NT2/D1 (cell line): Measurements from ENCODE around the gene ELAVL3.

ENCODE experiments used
- DNase-seq: peaks from one replicate; pipeline ENCODE4 v3.0.0-alpha.2; 2011; ENCODE audit warnings: low read depth, low spot score
- H3K27me3 ChIP-seq: 2 replicates; pipeline ENCODE4 v1.6.0; 2011; ENCODE audit warnings: mild to moderate bottlenecking; ENCODE audit not compliant: insufficient read length, insufficient read depth
- H3K36me3 ChIP-seq: 2 replicates; pipeline ENCODE4 v1.6.1; 2011; ENCODE audit warnings: mild to moderate bottlenecking, low read length, mixed read lengths; ENCODE audit not compliant: insufficient read depth, insufficient read length
- H3K4me1 ChIP-seq: 2 replicates; pipeline ENCODE4 v1.5.1; 2011; ENCODE audit not compliant: insufficient read depth, insufficient read length
- H3K4me3 ChIP-seq: 2 replicates; pipeline ENCODE4 v1.5.1; 2011; ENCODE audit warnings: low read depth; ENCODE audit not compliant: insufficient read length
- H3K9ac ChIP-seq: 2 replicates; pipeline ENCODE4 v1.6.0; 2011; ENCODE audit warnings: low read depth; ENCODE audit not compliant: insufficient read length
- H3K9me3 ChIP-seq: 2 replicates; pipeline ENCODE4 v1.5.1; 2011; ENCODE audit warnings: mild to moderate bottlenecking, low read length; ENCODE audit not compliant: insufficient read depth
- SUZ12 ChIP-seq: IDR thresholded peaks from 2 replicates; pipeline ENCODE4 v1.6.1; 2011; ENCODE audit not compliant: insufficient read length, insufficient read depth; ENCODE audit errors: extremely low read depth
- YY1 ChIP-seq: IDR thresholded peaks from 2 replicates; pipeline ENCODE4 v1.6.1; 2011; ENCODE audit not compliant: insufficient read length, insufficient read depth
- ZNF274 ChIP-seq: IDR thresholded peaks from 2 replicates; pipeline ENCODE4 v1.6.1; 2011; ENCODE audit warnings: mild to moderate bottlenecking, low read depth, low read length

The ELAVL3 gene

GRCh38 chr19:11480715-11481533, at the start of gene ELAVL3:
Gene ELAVL3, minus strand, starts transcription at chr19:11481046. Its CDS starts 438 bp downstream, at chr19:11480608.
- Histone ChIP-seq H3K9me3 (no peaks in the 10 kb centered on the region), H3K4me3 (peak within 1 kb of the TSS; percentile 43), H3K27me3 (peaks cover 31% of the 10 kb centered on the region), H3K9ac (peak within 1 kb of the TSS; percentile 42), H3K36me3 (peaks cover 2% of the 10 kb centered on the region), H3K4me1 (peaks cover 16% of the 10 kb centered on the region)
- TF ChIP-seq SUZ12 (no peak), YY1 (no peak), ZNF274 (no peak)
- peak; percentile 33 for DNase-seq

GRCh38 chr19:11530432-11530831, 49.6 kb upstream of the ELAVL3 start:
- Histone ChIP-seq H3K9me3 (no peaks in the 10 kb centered on the region), H3K9ac (no peak overlapping the region), H3K36me3 (peaks cover 5% of the 10 kb centered on the region), H3K4me1 (no peaks in the 10 kb centered on the region), H3K27me3 (peaks cover 10% of the 10 kb centered on the region), H3K4me3 (no peak overlapping the region)
- TF ChIP-seq ZNF274 = no peak
- no peak for TF ChIP-seq YY1
- no peak for TF ChIP-seq SUZ12
- peak; percentile 72 for DNase-seq

- no peak for TF ChIP-seq SUZ12
- TF ChIP-seq YY1 = peak; percentile 89
- TF ChIP-seq ZNF274 = no peak
- Histone ChIP-seq H3K9me3 (no peaks in the 10 kb centered on the region), H3K27me3 (no peaks in the 10 kb centered on the region), H3K4me3 (peak within 1 kb of the TSS; percentile 90), H3K9ac (peak within 1 kb of the TSS; percentile 98), H3K36me3 (peaks cover 5% of the 10 kb centered on the region), H3K4me1 (no peaks in the 10 kb centered on the region)
- DNase-seq = peak; percentile 96
Measured at GRCh38 chr19:11528551-11529341, 47.9 kb upstream of the ELAVL3 start, which contains the start of gene ECSIT. Gene ECSIT, minus strand, starts transcription at chr19:11529134. Its CDS starts 9,964 bp downstream, at chr19:11519170.

GRCh38 chr19:11519138-11519537, 38.3 kb upstream of the ELAVL3 start:
- no peak for TF ChIP-seq YY1
- H3K9ac ChIP-seq = no peak overlapping the region
- H3K4me1 ChIP-seq = no peaks in the 10 kb centered on the region
- no peak for DNase-seq
- no peaks in the 10 kb centered on the region for H3K27me3 ChIP-seq
- H3K4me3 ChIP-seq = no peak overlapping the region
- H3K36me3 ChIP-seq = peaks cover 44% of the 10 kb centered on the region
- H3K9me3 ChIP-seq = no peaks in the 10 kb centered on the region

GRCh38 chr19:11513946-11514345, 33.1 kb upstream of the ELAVL3 start:
- DNase-seq = no peak
- H3K4me1 ChIP-seq = no peaks in the 10 kb centered on the region
- TF ChIP-seq YY1 (no peak), ZNF274 (no peak)
- no peak overlapping the region for H3K4me3 ChIP-seq
- no peaks in the 10 kb centered on the region for H3K9me3 ChIP-seq
- no peak overlapping the region for H3K9ac ChIP-seq
- H3K36me3 ChIP-seq = peaks cover 52% of the 10 kb centered on the region
- no peaks in the 10 kb centered on the region for H3K27me3 ChIP-seq

GRCh38 chr19:11510444-11510843, 29.6 kb upstream of the ELAVL3 start:
- peaks cover 47% of the 10 kb centered on the region for H3K36me3 ChIP-seq
- no peak overlapping the region for H3K4me3 ChIP-seq
- DNase-seq = no peak
- H3K9ac ChIP-seq = no peak overlapping the region
- no peaks in the 10 kb centered on the region for H3K9me3 ChIP-seq
- TF ChIP-seq SUZ12 (no peak), YY1 (no peak), ZNF274 (no peak)
- H3K4me1 ChIP-seq = peaks cover 16% of the 10 kb centered on the region
- no peaks in the 10 kb centered on the region for H3K27me3 ChIP-seq
